Pancreas (tissue), 10 donors: Measurements from ENCODE around the gene ZNF800. TPM values are rescaled to one million over a fixed set of nuclear protein-coding genes. Genes with fewer than 3 reads are reported as not detected.
"Not testable (repeated sequence)": the region's sequence is repeated elsewhere in the genome, so short reads cannot be mapped to it uniquely, and the experiment has no call there.

ENCODE experiments used
- ATAC-seq, 4 donors: fragments of 200-7000 bp; cut with Tn5 transposase; one replicate each; pipeline versions ENCODE4 v1.8.0 to v1.9.1; 2020; ENCODE audit warnings: mild to moderate bottlenecking in 4 of 4, moderate library complexity in 4 of 4
- DNase-seq, 6 donors: peaks; one replicate each; pipeline ENCODE4 v3.0.0-alpha.2; 2020
- FAIRE-seq: peaks from 2 replicates; lab custom pipeline; 2012; peaks lifted over from hg19 to GRCh38; lab: Jason Lieb, UNC
- H3K27ac ChIP-seq, 4 donors: fragments of 200-600 bp; sonication (generic); 1 replicate in 3 of 4; 2 replicates in 1 of 4; pipeline versions ENCODE4 v1.5.0 to v1.8.0; 2020
- H3K27me3 ChIP-seq, 4 donors: fragments of 200-600 bp; one replicate each; pipeline ENCODE4 v1.8.0; 2021
- H3K36me3 ChIP-seq, 3 donors: fragments of 200-600 bp; sonication (generic) in 1 of 3; one replicate each; pipeline versions ENCODE4 v1.5.0 to v1.8.0; 2020 to 2021
- H3K4me1 ChIP-seq, 3 donors: fragments of 200-600 bp; one replicate each; pipeline ENCODE4 v1.8.0; 2021
- H3K4me3 ChIP-seq, 4 donors: fragments of 200-600 bp; sonication (generic) in 2 of 4; one replicate each; pipeline versions ENCODE4 v1.5.0 to v1.8.0; 2020 to 2021
- H3K9me3 ChIP-seq, 4 donors: fragments of 200-600 bp; one replicate each; pipeline ENCODE4 v1.8.0; 2021
- CTCF ChIP-seq, 4 donors: fragments of 200-600 bp; sonication (generic) in 3 of 4; IDR thresholded peaks; one replicate each; pipeline versions ENCODE4 v1.5.0 to v1.8.0; 2021; ENCODE audit warnings: antibody characterized with exemption in 4 of 4
- WGBS, 2 donors: extraction: QIAGEN DNeasy Blood & Tissue Kit; methylation state at CpG; one replicate each; pipeline ENCODE4 v1.1.7; 2013; 5-methylcytosine and 5-hydroxymethylcytosine counted together
- intact Hi-C, 3 donors: fragments of 100-400 bp; cut with DNase I; formaldehyde crosslinking; loops; one replicate each; pipeline versions ENCODE4 v1.11.1 to v1.14.2; 2022
- polyA plus RNA-seq, 2 donors: library from polyadenylated mRNA; stranded (reverse); fragments of 200-250 nt; gene quantifications; one replicate each; pipeline ENCODE4 v1.2.3, GENCODE V29; 2013
- total RNA-seq, 6 donors: library from RNA; stranded (reverse); fragmentation: NEBNext Ultra II Directional in 4 of 6; extraction: Animal tissue kit (Norgen Biotek cat#: 25700) in 4 of 6; gene quantifications; one replicate each; pipeline versions ENCODE4 v1.2.1 to v1.2.4, GENCODE V29; 2021 to 2023
- donor health status: healthy with polysubstance abuse.
- donor health status: DM: no; HTN: no; CAD: no; lungs with moderate emphysema.
- donor health status: DM: no; HTN: no; CAD: no.
- donor health status: control.
- donor health status: control.
- donor health status: Bipolar disorder and iron deficiency.
- donor health status: DM: yes; HTN: yes; CAD: no.
- donor health status: DM: no; HTN: no; CAD: no.
- donor health status: DM: no; HTN: no; CAD: no.
- donor health status: DM: yes; HTN: yes; CAD: no.

Gene ZNF800
- total and polyA plus RNA-seq, 8 donors, result 6.0 to 19.7 (median 13.9) TPM

- Histone ChIP-seq H3K9me3 (no peaks in the 10 kb centered on the region), H3K4me1 (no peaks in the 10 kb centered on the region), H3K36me3 (no peaks in the 10 kb centered on the region), H3K27me3 (no peaks in the 10 kb centered on the region), H3K4me3 (no peak overlapping the region), H3K27ac (no peak overlapping the region)
- ATAC-seq (no peak), FAIRE-seq (no peak), DNase-seq (no peak)
- intact Hi-C loops, result no loop called here
- WGBS, 2 donors, result 88 to 90% methylated on average over 3 of the region's 3 CpGs
- no peak for TF ChIP-seq CTCF (IDR thresholded peaks at IDR 0.05)
These were observed 44.7 kb upstream of the ZNF800 start for GRCh38 chr7:127437241-127437640.

GRCh38 chr7:127429281-127429680 lies 36.8 kb upstream of the ZNF800 start:
- H3K36me3 ChIP-seq, ATAC-seq, H3K27ac ChIP-seq, H3K4me3 ChIP-seq, FAIRE-seq, H3K4me1 ChIP-seq, H3K9me3 ChIP-seq, H3K27me3 ChIP-seq, intact Hi-C loops: not testable (repeated sequence)
- WGBS, 2 donors, result 92 to 99% methylated on average over 15 to 18 of the region's 18 CpGs
- peak in 1 of 6 donors; percentile 45 for DNase-seq

- WGBS, 2 donors, result 58 to 69% methylated on average over 2 of the region's 2 CpGs
- H3K36me3 ChIP-seq, result no peaks in the 10 kb centered on the region
These were observed 26.7 kb upstream of the ZNF800 start for GRCh38 chr7:127419196-127419595.

GRCh38 chr7:127418459-127418858 lies 26.0 kb upstream of the ZNF800 start:
- no peak for FAIRE-seq
- no peaks in the 10 kb centered on the region for H3K9me3 ChIP-seq
- ATAC-seq, result no peak
- intact Hi-C loops, result no loop called here
- no peaks in the 10 kb centered on the region for H3K4me1 ChIP-seq
- no peak overlapping the region for H3K4me3 ChIP-seq
- DNase-seq, result no peak
- no peaks in the 10 kb centered on the region for H3K36me3 ChIP-seq
- no peak for TF ChIP-seq CTCF (IDR thresholded peaks at IDR 0.05)
- H3K27me3 ChIP-seq, result no peaks in the 10 kb centered on the region
- H3K27ac ChIP-seq, result no peak overlapping the region
- WGBS, 2 donors, result 50 to 52% methylated on average over 2 of the region's 2 CpGs

More at GRCh38 chr7:127419196-127419595, 26.7 kb upstream of the ZNF800 start:
- Histone ChIP-seq H3K27me3 (no peaks in the 10 kb centered on the region), H3K9me3 (no peaks in the 10 kb centered on the region), H3K27ac (no peak overlapping the region), H3K4me1 (no peaks in the 10 kb centered on the region), H3K4me3 (no peak overlapping the region)
- FAIRE-seq (no peak), DNase-seq (no peak), ATAC-seq (peak in 2 of 4 donors; percentile 30 to 34)
- no peak for TF ChIP-seq CTCF (IDR thresholded peaks at IDR 0.05)
- intact Hi-C loops, result no loop called here

- no peaks in the 10 kb centered on the region for H3K27me3 ChIP-seq
- FAIRE-seq (no peak), DNase-seq (no peak), ATAC-seq (no peak)
- no peak overlapping the region for H3K27ac ChIP-seq
- H3K4me1 ChIP-seq, result no peaks in the 10 kb centered on the region
- intact Hi-C loops, result no loop called here
- H3K36me3 ChIP-seq, result no peaks in the 10 kb centered on the region
- no peak for TF ChIP-seq CTCF (IDR thresholded peaks at IDR 0.05)
- 86 to 93% methylated on average over 4 of the region's 4 CpGs for WGBS, 2 donors
- H3K9me3 ChIP-seq, result no peaks in the 10 kb centered on the region
- H3K4me3 ChIP-seq, result no peak overlapping the region
These were observed 24.8 kb upstream of the ZNF800 start for GRCh38 chr7:127417346-127417745.
